Activated naive CD8-positive, alpha-beta T cell treated with anti-CD3 and anti-CD28 coated beads, Interleukin-2, amount 10 ng/mL, durations not matched to agents 7 days and 5 days (primary cell): ENCODE results near the gene RPS27. TPM values are rescaled to one million over a fixed set of nuclear protein-coding genes. Genes with fewer than 3 reads are reported as not detected.

ENCODE experiments used
- ATAC-seq: fragments of 150-1000 bp; cut with Tn5 transposase; one replicate; pipeline ENCODE4 v1.10.0; 2021; ENCODE audit warnings: low read depth, moderate library complexity
- POLR2A ChIA-PET: fragments of 350-600 bp; sonication (Branson Sonifier 250); formaldehyde crosslinking; loops from one replicate; lab custom pipeline; 2021; ENCODE audit warnings: antibody characterized with exemption; lab: Charles Lee
- DNase-seq: peaks from one replicate; pipeline ENCODE4 v3.0.0; 2021
- H3K27ac Mint-ChIP-seq: one replicate; pipeline ENCODE4 v1.8.0; 2022; ENCODE audit warnings: mild to moderate bottlenecking, mixed read lengths
- H3K27me3 Mint-ChIP-seq: one replicate; pipeline ENCODE4 v1.8.0; 2022; ENCODE audit warnings: mild to moderate bottlenecking, moderate library complexity, mixed read lengths
- H3K36me3 Mint-ChIP-seq: one replicate; pipeline ENCODE4 v1.8.0; 2021; ENCODE audit warnings: mild to moderate bottlenecking, mixed read lengths
- H3K4me1 Mint-ChIP-seq: one replicate; pipeline ENCODE4 v1.8.0; 2021; ENCODE audit warnings: mixed read lengths
- H3K4me3 Mint-ChIP-seq: one replicate; pipeline ENCODE4 v1.8.0; 2022; ENCODE audit warnings: mild to moderate bottlenecking, moderate library complexity, mixed read lengths
- H3K9me3 Mint-ChIP-seq: one replicate; pipeline ENCODE4 v1.8.0; 2021; ENCODE audit warnings: mixed read lengths
- total RNA-seq, 2 experiments: library from RNA; stranded (reverse); gene quantifications; one replicate each; pipeline ENCODE4 v1.2.3, GENCODE V29; 2021

The RPS27 gene
- total RNA-seq = 1,000 to 10,000 TPM; 3,346 to 3,734 TPM

- H3K36me3 Mint-ChIP-seq = peaks cover 27% of the 10 kb centered on the region
- no peaks in the 10 kb centered on the region for H3K27me3 Mint-ChIP-seq
- ATAC-seq = peak; percentile 83
- POLR2A ChIA-PET = interaction anchor here (0.5 to 3.5 kb wide), 44 partner anchors 9 to 479 kb away, joined by 3 to 29 read pairs (median 5); partner anchors contain the start of genes CHTOP, CREB3L4, DENND4B and GATAD2B
- DNase-seq = peak; percentile 84
- peak within 1 kb of the TSS; percentile 98 for H3K27ac Mint-ChIP-seq
- H3K4me1 Mint-ChIP-seq = peaks cover 39% of the 10 kb centered on the region
- no peaks in the 10 kb centered on the region for H3K9me3 Mint-ChIP-seq
- H3K4me3 Mint-ChIP-seq = peak within 1 kb of the TSS; percentile 93
Observed at GRCh38 chr1:153990468-153991150, at the start of gene RPS27. Gene RPS27, plus strand, starts transcription at chr1:153990762. Its CDS starts 35 bp downstream, at chr1:153990797.

- no peak for DNase-seq
- Mint-ChIP-seq H3K27me3 (no peaks in the 10 kb centered on the region), H3K27ac (no peak overlapping the region), H3K4me3 (no peak overlapping the region), H3K36me3 (peaks cover 24% of the 10 kb centered on the region), H3K9me3 (no peaks in the 10 kb centered on the region), H3K4me1 (peaks cover 17% of the 10 kb centered on the region)
- no peak for ATAC-seq
- POLR2A ChIA-PET = interaction anchor here (0.6 to 1.4 kb wide), 3 partner anchors 12 to 22 kb away, joined by 3 read pairs; no protein-coding TSS in a partner anchor
Observed at GRCh38 chr1:153941826-153942725, 48.5 kb upstream of the RPS27 start.

DNA sequence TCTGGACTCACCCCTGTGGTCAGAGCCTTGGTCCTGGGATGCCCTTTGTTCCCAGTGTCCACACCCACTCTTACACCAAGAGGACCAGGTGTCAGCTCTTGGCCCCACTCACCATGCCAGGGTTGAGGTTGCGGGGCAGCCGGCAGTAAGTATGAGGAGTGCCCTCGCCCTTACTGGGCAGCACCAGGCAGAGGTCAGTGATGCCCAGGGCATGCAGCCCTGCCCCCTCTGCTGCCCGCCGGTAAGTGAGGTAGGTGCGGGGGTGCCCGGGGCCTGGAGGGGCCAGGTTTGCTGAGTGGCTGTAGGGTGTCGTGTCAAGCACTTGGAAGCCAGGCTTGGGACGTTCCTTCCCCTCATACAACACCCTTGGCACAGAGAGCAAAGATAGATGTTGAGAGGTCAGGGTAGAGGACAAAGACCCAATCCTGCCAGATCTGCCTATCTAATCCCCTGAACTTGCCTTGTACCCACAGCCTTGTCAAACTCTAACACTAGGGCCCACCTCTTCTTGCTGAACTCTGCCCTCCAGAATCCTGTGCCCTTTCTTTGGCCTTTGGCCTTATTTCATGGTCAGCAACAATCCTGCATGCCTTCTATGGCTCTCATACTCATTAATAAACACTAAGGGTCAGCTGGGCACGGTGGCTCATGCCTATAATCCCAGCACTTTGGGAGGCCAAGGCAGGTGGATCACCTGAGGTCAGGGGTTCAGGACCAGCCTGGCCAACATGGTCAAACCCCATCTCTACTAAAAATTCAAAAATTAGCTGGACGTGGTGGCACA lies 47.6 kb upstream of the RPS27 start:
- peak overlapping the region; percentile 69 for H3K27ac Mint-ChIP-seq
- no peak for ATAC-seq
- H3K9me3 Mint-ChIP-seq = no peaks in the 10 kb centered on the region
- DNase-seq = no peak
- POLR2A ChIA-PET = interaction anchor here (0.6 to 5.5 kb wide), 6 partner anchors 13 to 34 kb away, joined by 3 to 101 read pairs (median 38); partner anchors contain the start of genes CREB3L4, CRTC2, GATAD2B and JTB
- no peak overlapping the region for H3K4me3 Mint-ChIP-seq
- no peaks in the 10 kb centered on the region for H3K27me3 Mint-ChIP-seq
- peaks cover 22% of the 10 kb centered on the region for H3K36me3 Mint-ChIP-seq
- H3K4me1 Mint-ChIP-seq = peaks cover 22% of the 10 kb centered on the region

GRCh38 chr1:153944005-153944826 lies 46.3 kb upstream of the RPS27 start:
- Mint-ChIP-seq H3K27ac (peak overlapping the region; percentile 96), H3K4me1 (peaks cover 22% of the 10 kb centered on the region), H3K27me3 (no peaks in the 10 kb centered on the region), H3K9me3 (no peaks in the 10 kb centered on the region), H3K4me3 (peak overlapping the region; percentile 95), H3K36me3 (peaks cover 22% of the 10 kb centered on the region)
- POLR2A ChIA-PET = interaction anchor here (0.6 to 5.5 kb wide), 19 partner anchors 8 to 213 kb away, joined by 3 to 101 read pairs (median 5); partner anchors contain the start of genes CREB3L4, CRTC2, GATAD2B and JTB
- DNase-seq = no peak
- no peak for ATAC-seq

GRCh38 chr1:153944827-153945117 lies 45.8 kb upstream of the RPS27 start:
- DNase-seq (no peak), ATAC-seq (no peak)
- no peaks in the 10 kb centered on the region for H3K27me3 Mint-ChIP-seq
- peak overlapping the region; percentile 96 for H3K27ac Mint-ChIP-seq
- no peaks in the 10 kb centered on the region for H3K9me3 Mint-ChIP-seq
- peak overlapping the region; percentile 95 for H3K4me3 Mint-ChIP-seq
- POLR2A ChIA-PET = interaction anchor here (0.7 to 5.5 kb wide), 18 partner anchors 8 to 213 kb away, joined by 3 to 101 read pairs (median 6); partner anchors contain the start of genes CREB3L4, CRTC2, GATAD2B and JTB
- H3K36me3 Mint-ChIP-seq = peaks cover 22% of the 10 kb centered on the region
- peaks cover 22% of the 10 kb centered on the region for H3K4me1 Mint-ChIP-seq

DNA sequence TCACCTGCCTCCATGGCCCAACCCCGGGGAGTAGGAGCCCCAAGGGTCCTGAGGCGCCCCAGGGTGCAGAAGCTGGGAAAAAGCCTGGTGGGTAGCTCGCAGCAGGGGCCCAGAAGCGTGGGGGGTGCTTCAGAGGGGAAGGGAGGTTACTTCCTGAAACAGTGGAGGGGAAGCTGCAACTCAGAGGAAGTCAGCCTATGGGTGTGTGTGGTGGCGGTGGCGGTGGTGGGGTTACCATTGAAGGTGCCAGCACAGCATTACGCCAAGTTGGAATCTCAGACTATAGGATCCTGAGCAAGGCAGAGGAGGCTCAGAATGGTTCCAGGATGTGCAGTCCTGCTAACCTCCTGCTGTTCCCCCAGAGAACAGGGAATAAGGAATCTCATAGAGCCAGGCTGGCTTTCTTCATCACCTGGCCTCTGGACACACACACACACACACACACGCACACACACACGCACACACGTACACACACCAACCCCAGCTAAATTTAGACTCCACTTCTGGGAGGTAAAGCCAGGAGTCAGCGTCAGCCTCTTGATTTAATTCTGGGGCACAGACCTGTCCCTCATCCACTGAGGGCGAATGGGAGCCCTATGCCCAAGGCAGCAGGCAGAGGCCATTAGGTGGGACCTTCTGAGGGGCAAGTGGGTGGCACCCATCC lies 45.3 kb upstream of the RPS27 start:
- peaks cover 23% of the 10 kb centered on the region for H3K36me3 Mint-ChIP-seq
- H3K4me3 Mint-ChIP-seq = peak overlapping the region; percentile 95
- H3K27me3 Mint-ChIP-seq = no peaks in the 10 kb centered on the region
- no peaks in the 10 kb centered on the region for H3K9me3 Mint-ChIP-seq
- peak; percentile 69 for ATAC-seq
- H3K27ac Mint-ChIP-seq = peak overlapping the region; percentile 96
- DNase-seq = peak; percentile 87
- POLR2A ChIA-PET = interaction anchor here (0.7 to 5.5 kb wide), 23 partner anchors 9 to 413 kb away, joined by 3 to 101 read pairs (median 5); partner anchors contain the start of genes CREB3L4, CRTC2, GATAD2B and HAX1
- peaks cover 24% of the 10 kb centered on the region for H3K4me1 Mint-ChIP-seq

DNA sequence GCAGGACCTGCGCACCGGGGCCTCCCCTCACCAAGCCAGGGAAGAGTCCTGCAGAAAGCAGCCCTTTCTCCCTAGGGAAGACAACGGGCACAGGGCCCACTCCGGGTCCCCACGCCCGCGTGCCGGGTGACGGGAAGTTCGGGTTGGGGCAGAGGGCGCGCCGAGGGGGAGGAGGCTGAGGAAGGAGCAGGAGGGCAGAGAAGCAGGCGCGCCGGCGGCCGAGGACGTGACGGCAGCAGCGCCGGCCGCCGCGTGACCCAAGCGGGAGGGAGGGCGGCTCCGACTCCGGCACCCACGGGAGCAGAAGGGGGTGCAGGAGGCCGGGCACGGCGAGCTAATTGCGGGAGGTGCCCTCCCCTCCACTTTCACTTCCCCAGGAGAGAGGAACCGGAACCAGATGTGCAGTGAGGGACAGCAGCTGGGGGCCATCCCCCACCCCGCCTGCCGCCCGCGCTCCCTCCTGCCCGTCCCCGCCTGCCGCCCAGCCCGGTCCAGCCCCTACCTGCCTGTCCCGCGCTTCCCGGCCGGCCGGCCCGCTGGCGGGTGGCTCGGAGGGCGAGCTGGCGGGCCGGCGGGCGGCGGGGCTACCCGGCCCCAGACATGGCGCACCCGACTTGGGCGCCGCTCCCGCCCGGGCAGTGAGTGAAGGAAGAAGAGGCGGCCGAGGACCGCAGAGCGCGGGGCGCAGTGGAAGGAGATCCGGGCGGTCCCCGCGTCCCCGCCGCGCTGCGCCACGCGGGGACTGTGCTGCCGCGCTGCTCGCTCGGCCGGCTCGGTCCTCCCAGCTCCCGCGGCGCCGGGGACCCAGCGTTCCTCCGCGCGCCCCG lies 44.6 kb upstream of the RPS27 start:
- peaks cover 32% of the 10 kb centered on the region for H3K4me1 Mint-ChIP-seq
- DNase-seq (peak; percentile 84), ATAC-seq (peak; percentile 50)
- H3K36me3 Mint-ChIP-seq = peaks cover 25% of the 10 kb centered on the region
- POLR2A ChIA-PET = interaction anchor here (0.6 to 5.5 kb wide), 26 partner anchors 9 to 414 kb away, joined by 3 to 101 read pairs (median 4); partner anchors contain the start of genes CREB3L4, CRTC2, GATAD2B and HAX1
- H3K9me3 Mint-ChIP-seq = no peaks in the 10 kb centered on the region
- H3K27ac Mint-ChIP-seq = peak overlapping the region; percentile 96
- no peaks in the 10 kb centered on the region for H3K27me3 Mint-ChIP-seq
- peak overlapping the region; percentile 95 for H3K4me3 Mint-ChIP-seq

DNA sequence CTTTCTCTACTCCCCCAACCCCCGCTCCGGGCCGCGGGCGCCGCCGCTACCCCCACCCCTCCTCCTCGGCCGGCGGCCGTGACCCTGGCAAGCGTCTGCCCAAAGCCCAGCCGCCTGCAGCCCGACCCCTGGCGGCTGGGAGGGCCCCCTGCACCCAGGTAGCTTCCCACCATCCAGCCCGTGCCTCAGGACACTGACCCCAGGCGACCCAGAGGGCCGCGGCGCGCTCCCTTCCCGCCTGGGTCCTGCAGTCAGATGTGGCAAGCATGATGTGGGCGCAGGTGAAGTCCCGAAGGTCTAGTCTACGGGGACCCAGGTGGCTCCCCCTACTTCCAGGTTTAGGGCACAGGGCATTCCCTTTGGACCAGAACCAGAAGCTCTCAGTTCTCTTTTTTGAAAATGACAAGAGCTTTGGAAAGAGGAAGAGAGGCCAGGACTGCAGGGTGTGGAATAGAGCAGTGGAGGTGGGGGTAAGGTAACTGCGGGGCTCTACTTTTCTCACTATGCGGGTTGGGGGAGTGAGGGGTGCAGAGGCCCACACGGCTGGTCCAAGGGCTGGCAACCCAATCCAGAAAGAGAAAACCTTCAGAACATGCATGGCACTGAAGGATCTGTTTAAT lies 43.8 kb upstream of the RPS27 start, which contains the start of gene DENND4B:
DENND4B (minus strand) TSS at position 97 of the 620 bp plus-strand sequence. CDS start 2,344 bp downstream, outside the sequence.
- DNase-seq = no peak
- peak within 1 kb of the TSS; percentile 96 for H3K27ac Mint-ChIP-seq
- H3K9me3 Mint-ChIP-seq = no peaks in the 10 kb centered on the region
- peaks cover 27% of the 10 kb centered on the region for H3K36me3 Mint-ChIP-seq
- no peaks in the 10 kb centered on the region for H3K27me3 Mint-ChIP-seq
- peak; percentile 58 for ATAC-seq
- H3K4me1 Mint-ChIP-seq = peaks cover 32% of the 10 kb centered on the region
- POLR2A ChIA-PET = interaction anchor here (0.6 to 5.5 kb wide), 20 partner anchors 10 to 325 kb away, joined by 3 to 101 read pairs (median 6); partner anchors contain the start of genes CREB3L4, CRTC2, GATAD2B and HAX1
- H3K4me3 Mint-ChIP-seq = peak within 1 kb of the TSS; percentile 95

DNA sequence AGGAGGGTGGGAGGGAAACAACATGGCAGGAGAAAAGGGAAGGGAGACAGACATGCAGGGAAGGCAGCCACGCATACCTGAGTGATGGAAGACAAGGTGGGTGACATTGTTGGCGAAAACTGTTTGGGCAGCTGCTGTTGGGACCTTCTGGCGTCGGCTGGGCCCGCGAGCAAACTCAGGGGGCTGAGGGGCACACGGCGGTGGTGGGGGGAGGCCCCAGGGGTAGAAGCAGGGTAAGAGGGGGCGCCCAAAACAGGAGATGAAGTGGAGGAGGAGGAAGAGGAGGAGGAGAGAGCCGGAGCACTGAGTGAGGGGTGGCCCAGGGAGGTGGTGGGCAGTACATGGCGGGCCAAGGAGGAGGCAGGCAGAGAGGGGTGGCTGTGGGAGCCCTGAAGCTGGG lies 39.4 kb upstream of the RPS27 start:
- POLR2A ChIA-PET = no interaction called here
- no peak overlapping the region for H3K27ac Mint-ChIP-seq
- H3K36me3 Mint-ChIP-seq = peaks cover 31% of the 10 kb centered on the region
- DNase-seq (no peak), ATAC-seq (no peak)
- H3K4me1 Mint-ChIP-seq = peaks cover 27% of the 10 kb centered on the region
- H3K27me3 Mint-ChIP-seq = no peaks in the 10 kb centered on the region
- no peaks in the 10 kb centered on the region for H3K9me3 Mint-ChIP-seq
- no peak overlapping the region for H3K4me3 Mint-ChIP-seq

DNA sequence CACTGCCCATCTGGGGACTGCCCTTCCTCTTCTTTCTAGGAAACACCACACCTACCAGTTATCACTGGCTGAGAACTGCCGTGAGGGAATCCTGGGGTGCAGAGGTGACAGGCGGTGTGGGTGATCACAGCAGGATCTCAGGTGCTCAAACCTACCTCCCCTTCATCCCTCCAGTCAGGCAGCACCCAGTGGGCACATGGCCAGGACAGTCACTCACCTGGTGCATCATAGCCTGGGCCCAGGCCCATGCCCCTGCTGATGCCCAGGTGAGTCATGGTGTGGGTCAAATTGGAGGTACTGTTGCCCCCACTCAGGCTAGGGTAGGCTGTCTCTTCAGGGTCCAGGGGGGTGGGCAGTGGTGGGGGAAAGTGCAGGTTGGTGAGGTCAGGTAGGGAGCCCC lies 38.8 kb upstream of the RPS27 start:
- Mint-ChIP-seq H3K9me3 (no peaks in the 10 kb centered on the region), H3K4me1 (peaks cover 33% of the 10 kb centered on the region), H3K27me3 (no peaks in the 10 kb centered on the region), H3K27ac (no peak overlapping the region), H3K36me3 (peaks cover 31% of the 10 kb centered on the region), H3K4me3 (no peak overlapping the region)
- ATAC-seq = no peak
- no peak for DNase-seq
- POLR2A ChIA-PET = no interaction called here
